Measurements from ENCODE around the gene SPAG9. TPM values are rescaled to one million over a fixed set of nuclear protein-coding genes. Genes with fewer than 3 reads are reported as not detected.

Gene SPAG9
- total and polyA plus RNA-seq, 2 of the 8 experiments (the other 6 are each of a cell fraction or from before 2014, with no cell fraction given): 9.8 to 63.8 TPM

GRCh38 chr17:51056813-51057510 is 63.7 kb downstream of the SPAG9 start (continued):
- TF ChIP-seq, protein P1, sequence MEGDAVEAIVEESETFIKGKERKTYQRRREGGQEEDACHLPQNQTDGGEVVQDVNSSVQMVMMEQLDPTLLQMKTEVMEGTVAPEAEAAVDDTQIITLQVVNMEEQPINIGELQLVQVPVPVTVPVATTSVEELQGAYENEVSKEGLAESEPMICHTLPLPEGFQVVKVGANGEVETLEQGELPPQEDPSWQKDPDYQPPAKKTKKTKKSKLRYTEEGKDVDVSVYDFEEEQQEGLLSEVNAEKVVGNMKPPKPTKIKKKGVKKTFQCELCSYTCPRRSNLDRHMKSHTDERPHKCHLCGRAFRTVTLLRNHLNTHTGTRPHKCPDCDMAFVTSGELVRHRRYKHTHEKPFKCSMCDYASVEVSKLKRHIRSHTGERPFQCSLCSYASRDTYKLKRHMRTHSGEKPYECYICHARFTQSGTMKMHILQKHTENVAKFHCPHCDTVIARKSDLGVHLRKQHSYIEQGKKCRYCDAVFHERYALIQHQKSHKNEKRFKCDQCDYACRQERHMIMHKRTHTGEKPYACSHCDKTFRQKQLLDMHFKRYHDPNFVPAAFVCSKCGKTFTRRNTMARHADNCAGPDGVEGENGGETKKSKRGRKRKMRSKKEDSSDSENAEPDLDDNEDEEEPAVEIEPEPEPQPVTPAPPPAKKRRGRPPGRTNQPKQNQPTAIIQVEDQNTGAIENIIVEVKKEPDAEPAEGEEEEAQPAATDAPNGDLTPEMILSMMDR (IDR thresholded peaks at IDR 0.05; ENCODE audit: control extremely low read depth in 1 of 3, insufficient read depth in 1 of 3, low read depth in 1 of 3, low read length in 3 of 3): peak in 2 of 3 experiments; percentile 49 to 51; a peak in 2 of 4 replicates
- TF ChIP-seq EP300 (IDR thresholded peaks at IDR 0.05; ENCODE audit: borderline replicate concordance in 1 of 2, low read depth in 2 of 2, low read length in 2 of 2) (no peak), CHD2 (IDR thresholded peaks at IDR 0.05; ENCODE audit: low read length) (no peak), BRCA1 (IDR thresholded peaks at IDR 0.05; ENCODE audit: low read depth, low read length) (no peak), RAD21 (IDR thresholded peaks at IDR 0.05 in 1 of 2, conservative IDR thresholded peaks at IDR 0.05 in 1 of 2; ENCODE audit: low read depth in 2 of 2, low read length in 2 of 2) (peak; percentile 55 to 72), KDM4A (IDR thresholded peaks at IDR 0.05; ENCODE audit: low read depth, low read length, severe bottlenecking) (no peak), CBX8 (IDR thresholded peaks at IDR 0.05; ENCODE audit: borderline replicate concordance, low read depth, low read length) (no peak)
- TF ChIP-seq, protein P2, sequence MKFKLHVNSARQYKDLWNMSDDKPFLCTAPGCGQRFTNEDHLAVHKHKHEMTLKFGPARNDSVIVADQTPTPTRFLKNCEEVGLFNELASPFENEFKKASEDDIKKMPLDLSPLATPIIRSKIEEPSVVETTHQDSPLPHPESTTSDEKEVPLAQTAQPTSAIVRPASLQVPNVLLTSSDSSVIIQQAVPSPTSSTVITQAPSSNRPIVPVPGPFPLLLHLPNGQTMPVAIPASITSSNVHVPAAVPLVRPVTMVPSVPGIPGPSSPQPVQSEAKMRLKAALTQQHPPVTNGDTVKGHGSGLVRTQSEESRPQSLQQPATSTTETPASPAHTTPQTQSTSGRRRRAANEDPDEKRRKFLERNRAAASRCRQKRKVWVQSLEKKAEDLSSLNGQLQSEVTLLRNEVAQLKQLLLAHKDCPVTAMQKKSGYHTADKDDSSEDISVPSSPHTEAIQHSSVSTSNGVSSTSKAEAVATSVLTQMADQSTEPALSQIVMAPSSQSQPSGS (IDR thresholded peaks at IDR 0.05; ENCODE audit: low read length): no peak

All from H1 (cell line).